ENCODE measurements around the gene ANO8.

The ANO8 gene

DNA sequence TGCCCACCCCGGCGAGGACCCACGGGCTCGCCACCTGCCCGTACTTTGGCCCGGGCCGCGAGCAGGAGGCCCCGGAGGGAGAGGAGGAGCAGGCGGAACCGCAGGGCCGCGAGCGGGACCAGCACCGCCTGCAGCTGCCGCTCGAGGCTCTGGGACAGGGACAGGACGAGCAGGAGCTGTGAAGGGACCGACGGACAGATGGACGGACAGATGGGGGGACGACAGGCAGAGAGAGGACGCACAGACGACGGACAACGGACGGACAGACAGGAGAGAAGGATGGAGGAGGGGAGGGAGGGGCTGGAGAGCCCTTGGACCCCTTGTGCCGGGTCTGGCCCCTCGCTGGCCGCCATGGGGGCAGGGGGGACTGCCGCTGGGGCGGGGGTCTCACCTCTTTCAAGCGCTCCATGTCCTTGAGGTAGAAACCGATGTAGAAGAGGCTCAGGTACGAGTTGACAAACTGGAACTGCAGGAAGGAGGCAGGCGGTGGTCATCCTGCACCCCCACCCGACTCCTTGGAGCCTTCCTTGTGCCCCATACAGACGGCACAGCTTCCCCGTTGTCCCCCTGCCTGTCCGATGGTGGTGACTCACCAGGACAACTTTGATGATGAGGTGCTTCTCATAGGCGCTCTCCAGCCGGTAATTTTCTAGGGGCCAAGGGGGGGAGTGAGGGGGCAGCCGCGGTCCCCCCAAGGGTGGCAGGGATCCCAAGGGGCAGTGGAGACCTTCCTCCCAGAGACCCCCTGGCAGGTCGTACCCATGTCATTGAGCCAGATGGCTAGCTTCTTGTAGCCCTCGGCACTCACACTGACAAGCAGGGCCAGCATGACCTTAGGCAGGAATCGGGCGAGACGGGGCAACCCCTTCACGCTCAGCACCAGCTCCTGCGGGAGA is 5.0 kb downstream of the ANO8 start:
- DNase-seq, result no peak

DNA sequence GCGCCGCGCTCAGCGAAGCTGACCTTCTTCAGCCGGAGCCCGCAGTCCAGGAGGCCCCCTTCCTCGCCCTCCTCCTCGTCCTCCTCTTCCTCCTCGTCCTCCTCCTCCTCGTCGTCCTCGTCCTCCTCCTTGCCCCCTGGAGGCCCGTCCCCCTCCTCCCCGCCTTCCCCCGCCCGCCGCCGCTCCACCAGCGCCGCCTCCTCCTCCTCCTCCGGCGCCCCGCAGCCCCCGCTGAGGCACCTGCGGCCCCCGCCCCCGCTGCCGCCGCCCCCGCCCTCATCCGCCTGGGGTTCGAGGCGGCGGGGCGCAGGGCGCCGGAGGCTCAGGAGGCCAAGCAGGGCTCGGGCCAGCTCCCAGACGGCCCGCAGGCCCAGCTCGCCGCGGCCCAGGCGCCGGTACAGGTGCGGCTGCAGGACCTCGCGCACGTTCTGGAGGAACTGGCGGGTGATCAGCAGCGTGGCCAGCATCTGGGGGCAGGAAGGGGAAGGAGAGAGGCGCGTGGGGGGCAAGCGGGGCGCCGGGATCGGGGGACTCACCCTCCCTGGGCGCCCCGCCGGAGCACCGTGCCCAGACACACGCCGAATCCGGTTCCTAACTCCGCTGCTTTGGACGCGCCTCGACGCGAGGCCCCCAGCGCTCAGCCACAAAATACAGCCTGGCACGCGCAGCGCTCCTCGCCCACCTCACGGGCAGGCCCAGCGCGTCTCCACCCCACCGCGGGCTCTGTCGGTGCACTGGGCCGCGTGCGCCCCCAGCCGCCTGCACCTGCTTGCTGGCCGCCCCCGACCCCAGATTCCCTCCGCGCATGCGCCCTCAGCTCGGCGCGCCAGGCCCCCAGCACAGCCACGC is 5.9 kb downstream of the ANO8 start:
- no peak for DNase-seq

DNA sequence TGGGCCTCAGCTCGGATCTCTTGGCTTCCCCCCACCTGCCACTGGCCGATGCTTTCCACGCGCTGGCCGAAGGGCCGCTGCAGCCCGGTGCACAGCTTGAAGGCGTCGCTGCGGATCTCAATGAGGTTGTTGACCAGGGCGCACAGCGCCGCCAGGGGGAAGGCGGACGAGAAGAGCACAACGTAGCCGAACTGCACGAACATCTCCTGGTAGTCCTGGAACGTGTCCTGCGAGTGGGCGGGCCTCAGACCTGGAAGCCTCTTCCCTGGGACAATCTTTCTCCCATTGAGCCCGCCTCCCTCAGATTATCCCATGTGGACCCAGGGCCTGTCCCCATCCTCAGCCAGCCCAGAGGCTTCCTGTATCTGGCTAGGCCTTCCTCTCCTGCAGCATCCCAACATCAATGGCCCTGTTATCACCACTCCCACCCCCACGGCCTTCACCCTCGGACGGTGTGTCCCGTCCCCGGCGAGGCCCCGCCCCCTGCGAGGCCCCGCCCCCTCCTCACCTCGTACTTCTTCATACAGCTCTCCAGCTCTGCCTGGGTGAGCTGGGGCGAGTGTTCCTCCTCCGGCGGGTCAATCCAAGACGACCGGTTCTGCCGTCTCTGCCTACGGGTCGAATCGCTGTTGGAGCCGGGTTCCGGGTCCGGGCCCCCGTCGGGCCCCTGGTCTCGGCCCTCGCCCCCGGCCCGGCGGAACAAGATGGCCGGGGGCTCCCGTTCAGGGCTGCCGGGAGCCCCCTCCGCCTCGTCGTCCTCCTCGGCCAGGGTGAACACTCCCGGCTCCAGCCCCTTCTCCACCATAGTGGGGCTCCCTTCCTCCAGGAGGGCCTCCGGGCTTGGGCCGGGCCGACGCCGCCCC is 6.8 kb downstream of the ANO8 start:
- DNase-seq, result peak in 9 of 51 donors; percentile 14 to 41 (median 22)

DNA sequence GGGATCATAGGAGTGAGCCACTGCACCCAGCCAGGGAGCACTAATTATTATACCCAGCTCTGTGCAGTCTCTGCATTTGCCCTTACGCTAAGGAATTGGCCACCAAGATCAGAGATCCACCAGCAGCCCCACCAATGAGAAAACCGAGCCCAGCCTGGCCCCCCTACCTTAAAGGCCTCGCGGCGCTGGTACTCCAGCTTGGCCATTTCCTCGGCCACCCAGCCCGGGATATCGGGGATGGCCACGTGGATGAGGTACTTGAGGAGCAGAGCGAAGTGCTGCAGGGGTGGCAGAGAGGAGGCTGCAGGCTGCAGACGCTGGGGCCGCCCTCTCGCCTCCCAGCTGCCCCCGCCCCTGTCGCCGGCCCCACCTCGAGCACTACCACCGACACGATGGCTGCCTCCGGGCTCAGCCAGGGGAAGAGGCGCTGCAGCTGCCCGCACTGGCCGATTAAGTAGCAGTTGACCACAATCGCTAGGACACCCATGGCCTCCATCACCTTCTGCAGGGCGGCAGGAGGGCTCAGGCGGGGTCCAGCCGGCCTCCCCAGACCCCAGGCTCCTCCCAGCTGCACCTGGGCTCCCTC is 7.5 kb downstream of the ANO8 start:
- no peak for DNase-seq

DNA sequence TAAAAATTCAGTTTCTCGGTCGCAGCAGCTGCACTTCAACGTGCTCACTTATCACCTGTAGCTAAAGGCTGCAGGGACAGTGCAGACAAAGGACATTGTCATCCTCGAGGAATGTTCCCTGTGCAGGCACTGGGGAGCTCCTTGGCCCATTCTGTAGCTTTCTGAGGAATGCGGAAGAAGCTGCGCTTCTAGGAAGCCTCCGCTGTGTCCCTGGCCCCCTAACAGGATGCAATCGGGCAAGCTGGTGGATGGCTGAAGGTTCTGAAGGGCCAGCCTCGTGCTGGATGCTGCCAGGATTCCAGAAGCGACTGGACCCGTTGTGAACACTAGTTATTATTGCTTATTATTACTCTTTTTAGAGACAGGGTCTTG is 8.1 kb downstream of the ANO8 start:
- DNase-seq, result no peak

DNA sequence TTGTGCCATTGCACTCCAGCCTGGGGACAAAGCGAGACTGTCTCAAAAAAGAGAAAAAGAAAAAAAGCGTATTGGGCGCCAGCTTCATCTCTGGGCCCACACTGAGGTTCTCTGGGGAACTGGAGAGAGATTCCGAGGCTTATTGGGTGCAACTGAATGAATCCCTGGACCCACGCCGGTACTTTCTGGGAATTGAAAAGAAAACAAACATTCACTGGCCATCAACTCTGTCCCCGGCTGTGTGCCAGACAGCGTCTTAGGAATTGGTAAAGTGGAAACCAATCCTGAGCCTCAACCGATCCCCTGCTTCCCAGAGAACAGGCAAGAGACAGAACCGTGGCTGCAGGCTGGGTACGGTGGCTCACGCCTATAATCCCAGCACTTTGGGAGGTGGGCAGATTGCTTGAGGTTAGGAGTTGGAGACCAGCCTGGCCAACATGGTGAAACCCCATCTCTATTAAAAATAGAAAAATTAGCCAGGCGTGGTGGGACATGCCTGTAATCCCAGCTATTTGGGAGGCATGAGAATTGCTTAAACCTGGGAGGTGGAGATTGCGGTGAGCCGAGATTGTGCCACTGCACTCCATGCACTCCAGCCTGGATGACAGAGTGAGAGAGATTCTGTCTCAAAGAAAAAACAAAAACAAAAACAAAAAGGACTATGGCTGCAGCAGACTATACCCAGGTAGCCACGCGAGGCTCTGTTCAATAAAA is 8.6 kb downstream of the ANO8 start:
- DNase-seq, result peak in 41 of 51 donors; percentile 7 to 88 (median 61)

DNA sequence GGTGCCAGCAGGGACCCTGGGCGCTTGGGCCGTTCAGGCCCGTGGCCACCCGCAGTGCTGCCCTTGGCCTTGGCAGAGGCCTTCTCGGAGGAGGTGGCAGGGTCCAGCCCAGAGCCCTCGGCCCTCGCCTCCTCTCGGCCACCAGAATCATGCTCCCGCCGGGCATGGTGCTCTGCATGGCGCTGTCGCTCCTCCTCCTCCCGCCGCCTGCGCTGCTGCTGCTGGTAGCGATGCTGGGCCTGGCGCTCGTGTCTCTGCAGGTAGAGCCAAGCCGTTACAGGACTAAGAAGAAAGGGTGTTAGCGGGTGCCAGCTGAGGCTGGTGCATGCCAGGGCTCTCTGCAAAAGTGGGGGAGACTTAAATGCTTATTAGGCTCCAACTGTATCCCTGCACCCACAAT is 9.5 kb downstream of the ANO8 start:
- DNase-seq, result peak in 2 of 51 donors; percentile 4 to 27

DNA sequence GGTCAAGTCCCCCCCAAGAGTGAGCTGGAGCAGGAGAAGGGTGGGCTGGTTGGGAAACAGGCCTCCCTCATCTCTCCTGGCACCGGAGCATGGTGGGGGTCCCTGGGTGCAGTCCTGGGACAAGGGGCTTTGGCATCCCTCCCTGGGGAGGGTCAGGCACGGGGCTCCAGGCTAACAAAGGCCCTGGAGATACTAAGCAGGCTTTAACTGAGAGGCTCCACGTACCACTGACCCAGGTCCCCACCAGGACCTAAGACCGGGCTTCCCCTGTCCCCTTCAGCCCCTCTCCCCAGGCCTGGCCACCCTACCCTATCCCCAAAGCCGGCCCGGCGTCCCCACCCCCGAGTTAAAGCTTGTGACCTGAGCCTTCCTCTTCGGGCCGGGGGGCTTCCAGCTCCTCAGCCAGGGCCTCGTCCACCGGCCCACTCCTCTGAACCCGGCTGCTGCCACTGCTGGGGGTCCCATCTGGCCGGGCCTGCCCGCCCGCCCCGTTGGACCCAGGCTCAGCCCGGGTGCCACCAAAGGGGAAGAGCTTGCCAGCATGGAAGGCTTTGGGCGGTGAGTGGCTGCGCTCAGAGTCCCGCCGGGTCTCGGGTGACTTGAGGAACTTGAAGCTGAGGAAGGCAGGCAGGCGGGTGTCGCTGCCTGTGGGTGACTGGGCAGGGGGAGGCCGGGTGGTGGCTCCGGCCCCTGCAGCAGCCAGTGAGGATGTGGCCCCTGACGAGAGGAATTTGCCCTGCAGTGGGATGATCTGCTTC is 10.1 kb downstream of the ANO8 start:
- no peak for DNase-seq

DNA sequence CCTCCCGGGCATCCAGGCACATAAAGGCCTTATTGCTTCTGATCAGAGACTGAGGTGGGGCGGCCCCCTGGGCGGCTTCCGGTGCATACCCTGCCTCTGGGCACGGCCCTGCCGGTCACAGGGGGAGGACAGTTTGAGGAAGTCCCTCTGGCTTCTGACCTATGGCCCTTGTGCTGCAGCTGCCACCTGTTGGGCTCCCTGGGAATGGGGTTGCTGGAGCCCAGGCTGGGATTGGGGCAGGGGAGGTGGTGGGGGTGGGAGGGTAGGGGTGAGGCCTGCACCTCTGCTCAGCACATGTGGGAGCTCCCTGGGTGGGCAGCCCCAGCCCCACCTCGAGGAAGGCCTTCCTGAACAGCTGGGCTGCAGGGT is 10.7 kb downstream of the ANO8 start:
- DNase-seq, result no peak

DNA sequence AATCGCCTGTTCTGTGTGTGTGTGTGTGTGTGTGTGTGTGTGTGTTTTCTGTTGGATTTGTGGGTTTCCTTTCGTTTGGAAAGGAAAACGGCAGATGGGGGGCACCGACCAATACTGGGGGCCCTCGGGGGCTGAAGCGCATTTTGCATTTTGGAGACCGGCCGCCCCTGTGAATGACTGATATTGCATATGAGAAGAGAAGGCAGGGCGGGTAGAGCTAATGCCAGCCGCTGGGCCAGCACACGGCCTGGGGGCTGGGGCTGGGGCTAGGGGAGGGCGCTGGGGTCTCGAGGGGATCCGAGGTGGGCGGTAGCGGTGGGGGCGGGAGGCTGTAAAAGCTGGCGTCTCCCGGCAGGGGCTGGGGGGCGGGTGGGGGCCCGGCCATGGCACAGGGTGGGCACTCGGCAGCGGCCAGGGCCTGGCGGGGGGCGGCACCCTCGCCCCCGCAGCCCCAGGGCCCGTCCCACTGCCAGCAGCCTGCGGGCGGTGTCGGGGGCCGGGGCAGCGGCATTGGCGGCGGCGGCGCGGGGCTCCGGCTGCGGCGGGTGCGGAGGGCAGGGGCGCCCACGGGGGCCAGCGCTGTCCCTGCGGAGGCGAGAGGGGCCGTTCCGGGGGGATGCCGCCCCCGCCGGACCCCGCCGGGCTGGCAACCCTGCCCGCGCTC is 11.2 kb downstream of the ANO8 start:
- DNase-seq, result no peak

DNA sequence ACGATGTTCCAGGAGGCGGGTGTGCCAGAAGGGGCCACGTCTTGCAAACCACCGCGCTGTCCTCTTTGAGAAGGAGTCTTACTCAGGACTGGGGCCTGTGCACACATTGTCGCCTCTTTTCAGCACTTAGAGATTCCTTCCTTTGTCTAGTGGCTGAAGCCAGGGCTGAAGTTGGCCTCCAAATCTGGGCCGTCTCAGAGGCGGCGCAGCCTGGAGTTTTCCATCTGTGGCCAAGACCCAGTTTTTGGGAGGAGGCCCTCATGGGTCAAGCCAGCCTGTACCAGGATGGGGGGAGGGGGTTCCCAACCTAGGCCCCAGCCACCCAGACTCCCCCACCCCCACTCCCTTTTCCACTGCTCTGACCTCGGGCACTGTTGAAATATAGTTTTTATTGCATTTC is 11.8 kb downstream of the ANO8 start:
- peak in 31 of 51 donors; percentile 8 to 75 (median 39) for DNase-seq

DNA sequence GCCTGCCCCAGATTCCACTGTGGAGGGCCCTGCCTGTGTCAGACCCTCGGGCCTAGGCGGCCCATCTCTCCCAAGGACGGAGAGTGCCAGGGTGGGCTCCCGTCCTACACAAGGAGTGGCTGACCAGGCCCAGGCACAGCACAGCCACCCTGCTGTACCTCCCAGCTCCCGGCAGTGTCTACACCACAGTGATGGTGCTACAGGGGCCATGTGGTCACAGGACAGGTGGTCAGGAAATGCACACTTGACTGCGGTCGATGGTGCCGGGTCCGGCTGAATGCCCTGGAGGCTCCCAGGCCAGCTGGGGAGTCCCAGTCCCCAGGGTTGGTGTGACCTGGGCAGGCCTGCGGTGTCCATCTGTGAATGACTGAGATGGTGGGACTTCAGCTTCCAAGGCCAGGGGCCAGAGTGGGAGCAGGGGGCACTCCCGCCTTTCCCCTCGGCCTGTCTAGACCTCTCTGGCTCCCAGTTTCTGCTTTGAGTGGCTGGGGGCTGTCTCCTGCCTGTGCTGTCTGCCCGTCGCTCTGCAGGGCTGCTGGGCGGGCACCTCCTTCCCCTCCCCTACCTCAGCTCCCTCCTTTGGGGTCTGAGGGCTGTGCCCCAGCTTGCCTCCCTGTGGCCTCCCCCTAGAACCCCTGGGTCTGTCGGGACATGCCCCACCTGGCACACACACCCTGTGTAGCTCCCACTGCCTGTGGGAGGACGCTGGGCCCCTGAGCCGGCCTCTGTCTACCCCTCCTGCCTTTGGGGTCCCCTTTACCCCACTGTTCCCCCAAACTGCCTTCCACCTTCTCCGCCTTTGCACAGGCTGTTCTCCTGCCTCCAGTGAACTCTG is 12.8 kb downstream of the ANO8 start:
- no peak for DNase-seq

DNA sequence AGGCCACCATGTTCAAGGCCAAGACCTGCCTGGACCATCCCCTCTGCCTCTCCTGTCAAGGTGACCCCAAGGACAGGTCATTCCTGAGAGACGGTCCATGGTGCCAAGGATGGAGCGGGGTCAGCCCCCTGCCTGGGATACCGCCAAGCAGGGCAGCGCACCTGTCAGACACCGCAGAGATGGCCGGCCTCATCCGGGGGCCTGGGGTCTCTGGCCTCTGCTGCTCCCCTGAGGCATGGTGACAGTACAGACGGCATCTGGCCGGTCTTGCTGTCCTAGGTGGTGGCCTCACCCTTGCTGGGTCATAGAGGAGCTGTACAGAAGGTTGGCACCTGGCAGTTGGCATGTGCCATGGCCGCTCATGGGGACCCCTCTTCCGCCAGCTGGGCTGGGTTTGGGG is 14.2 kb downstream of the ANO8 start:
- no peak for DNase-seq

DNA sequence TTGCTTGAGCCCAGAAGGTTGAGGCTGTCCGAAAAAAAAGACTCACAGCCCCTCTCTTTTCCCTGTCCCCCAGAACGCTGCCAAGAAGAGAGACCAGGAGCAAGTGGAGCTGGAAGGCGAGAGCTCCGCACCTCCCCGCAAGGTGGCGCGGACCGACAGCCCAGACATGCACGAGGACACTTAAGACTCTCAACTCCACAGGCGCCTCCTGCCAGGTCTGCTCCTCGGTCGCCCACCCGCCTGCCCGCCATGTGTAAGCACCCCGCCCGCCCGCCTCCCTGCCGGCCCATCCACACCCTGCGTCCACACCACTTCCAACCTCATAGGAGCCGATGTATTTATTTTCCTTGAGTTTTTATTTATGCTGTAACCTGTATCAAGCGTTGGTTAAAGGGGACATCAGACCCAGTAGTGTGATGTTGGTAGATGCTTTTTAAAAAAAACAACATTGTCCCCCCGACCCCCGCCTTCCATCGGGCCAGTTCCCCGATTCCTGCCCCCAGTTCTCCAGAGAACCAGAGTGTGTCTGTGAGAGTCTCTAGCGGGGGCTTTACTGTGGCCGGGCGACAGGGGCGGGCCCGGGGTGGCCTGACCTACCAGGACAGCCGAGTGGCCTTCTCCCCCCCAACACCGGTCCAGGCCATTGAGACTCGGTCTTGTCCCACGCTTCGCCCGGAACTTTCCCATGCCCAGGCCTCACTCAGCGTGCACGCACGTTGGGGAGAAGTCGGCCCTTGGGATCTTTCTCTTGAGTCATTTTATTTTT is 15.0 kb downstream of the ANO8 start:
- DNase-seq, result no peak

DNA sequence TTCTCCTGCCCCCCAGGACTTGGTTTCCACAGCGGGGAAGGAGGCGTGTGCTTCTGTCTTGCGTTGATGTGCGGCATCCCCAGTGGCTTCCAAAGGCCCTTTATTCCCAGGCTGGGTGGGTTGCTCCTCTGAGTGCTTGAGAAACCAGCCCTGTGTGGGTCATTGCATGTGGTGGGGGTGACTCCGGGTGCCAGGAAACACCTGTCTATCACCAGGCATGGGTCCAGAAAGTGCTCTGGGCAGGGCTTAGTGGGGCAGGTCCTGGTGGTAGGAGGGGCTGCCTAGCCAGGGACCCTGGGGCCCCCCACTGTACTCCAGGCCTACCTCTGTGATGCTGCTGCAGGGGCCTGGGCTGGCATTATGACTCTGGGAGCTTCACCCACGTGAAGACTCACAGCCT is 15.7 kb downstream of the ANO8 start:
- DNase-seq, result no peak

DNA sequence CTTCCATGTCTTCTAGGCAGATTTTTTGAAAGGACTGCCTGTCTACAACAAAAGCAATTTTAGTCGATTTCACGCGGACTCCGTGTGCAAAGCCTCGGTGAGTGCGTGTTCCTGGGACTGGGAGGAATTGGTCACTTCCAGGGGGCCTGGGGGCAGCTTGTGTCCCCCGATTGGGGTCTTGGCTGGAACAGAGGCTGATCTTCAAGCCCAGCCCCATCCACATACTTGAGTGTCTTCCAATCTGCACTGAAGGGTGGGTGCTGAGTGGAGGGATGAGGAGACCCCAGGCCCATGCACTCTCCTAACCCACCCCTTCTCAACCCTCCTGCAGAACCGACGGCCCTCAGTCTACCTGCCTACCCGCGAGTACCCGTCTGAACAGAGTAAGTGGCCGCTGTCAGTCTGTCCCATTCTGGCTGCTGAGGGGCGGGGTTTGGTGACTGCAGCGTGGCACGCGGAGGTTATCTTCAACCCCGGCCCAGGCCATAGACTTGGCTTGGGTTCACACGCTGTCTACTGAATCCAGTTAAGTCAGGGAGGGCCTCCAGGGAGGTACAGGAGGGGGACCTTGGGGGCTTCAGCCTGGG is 20.6 kb downstream of the ANO8 start:
- no peak for DNase-seq
